RWPE2 (cell line): Measurements from ENCODE around the gene MAGEF1.

Experiments
- ATAC-seq: fragments of 200-7000 bp; cut with Tn5 transposase; 3 replicates; pipeline ENCODE4 v1.9.1; 2021; ENCODE audit warnings: low read depth
- DNase-seq: peaks from one replicate; pipeline ENCODE4 v3.0.0-alpha.2; 2020; ENCODE audit warnings: low spot score
- H3K27ac ChIP-seq: fragments of 450-650 bp; 2 replicates; pipeline ENCODE4 v1.5.1; 2017; ENCODE audit warnings: mild to moderate bottlenecking; ENCODE audit not compliant: poor library complexity, severe bottlenecking
- H3K27me3 ChIP-seq: fragments of 250-450 bp; sonication (Bioruptor Pico); 2 replicates; pipeline ENCODE4 v1.5.1; 2021; ENCODE audit warnings: mild to moderate bottlenecking, moderate library complexity; ENCODE audit not compliant: insufficient read depth, poor library complexity, severe bottlenecking
- H3K36me3 ChIP-seq: fragments of 250-450 bp; sonication (Bioruptor Pico); 2 replicates; pipeline ENCODE4 v1.5.1; 2020; ENCODE audit warnings: low read depth, mild to moderate bottlenecking, moderate library complexity
- H3K4me1 ChIP-seq: fragments of 250-450 bp; sonication (Bioruptor Pico); 2 replicates; pipeline ENCODE4 v1.5.1; 2021; ENCODE audit warnings: mild to moderate bottlenecking, moderate library complexity; ENCODE audit not compliant: insufficient read depth, poor library complexity, severe bottlenecking
- H3K4me3 ChIP-seq: fragments of 250-450 bp; sonication (Bioruptor Pico); 2 replicates; pipeline ENCODE4 v1.5.1; 2021; ENCODE audit warnings: mild to moderate bottlenecking, moderate library complexity; ENCODE audit not compliant: severe bottlenecking
- H3K9me3 ChIP-seq: fragments of 250-450 bp; sonication (Bioruptor Pico); 2 replicates; pipeline ENCODE4 v1.5.1; 2021; ENCODE audit warnings: mild to moderate bottlenecking, moderate library complexity; ENCODE audit not compliant: severe bottlenecking
- TF ChIP-seq, protein P1 (sequence below): fragments of 450-650 bp; IDR thresholded peaks from one replicate; pipeline ENCODE4 v1.5.1; 2017; ENCODE audit warnings: mild to moderate bottlenecking, moderate library complexity; ENCODE audit not compliant: poor library complexity, severe bottlenecking

The MAGEF1 gene, protein sequence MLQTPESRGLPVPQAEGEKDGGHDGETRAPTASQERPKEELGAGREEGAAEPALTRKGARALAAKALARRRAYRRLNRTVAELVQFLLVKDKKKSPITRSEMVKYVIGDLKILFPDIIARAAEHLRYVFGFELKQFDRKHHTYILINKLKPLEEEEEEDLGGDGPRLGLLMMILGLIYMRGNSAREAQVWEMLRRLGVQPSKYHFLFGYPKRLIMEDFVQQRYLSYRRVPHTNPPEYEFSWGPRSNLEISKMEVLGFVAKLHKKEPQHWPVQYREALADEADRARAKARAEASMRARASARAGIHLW

DNA sequence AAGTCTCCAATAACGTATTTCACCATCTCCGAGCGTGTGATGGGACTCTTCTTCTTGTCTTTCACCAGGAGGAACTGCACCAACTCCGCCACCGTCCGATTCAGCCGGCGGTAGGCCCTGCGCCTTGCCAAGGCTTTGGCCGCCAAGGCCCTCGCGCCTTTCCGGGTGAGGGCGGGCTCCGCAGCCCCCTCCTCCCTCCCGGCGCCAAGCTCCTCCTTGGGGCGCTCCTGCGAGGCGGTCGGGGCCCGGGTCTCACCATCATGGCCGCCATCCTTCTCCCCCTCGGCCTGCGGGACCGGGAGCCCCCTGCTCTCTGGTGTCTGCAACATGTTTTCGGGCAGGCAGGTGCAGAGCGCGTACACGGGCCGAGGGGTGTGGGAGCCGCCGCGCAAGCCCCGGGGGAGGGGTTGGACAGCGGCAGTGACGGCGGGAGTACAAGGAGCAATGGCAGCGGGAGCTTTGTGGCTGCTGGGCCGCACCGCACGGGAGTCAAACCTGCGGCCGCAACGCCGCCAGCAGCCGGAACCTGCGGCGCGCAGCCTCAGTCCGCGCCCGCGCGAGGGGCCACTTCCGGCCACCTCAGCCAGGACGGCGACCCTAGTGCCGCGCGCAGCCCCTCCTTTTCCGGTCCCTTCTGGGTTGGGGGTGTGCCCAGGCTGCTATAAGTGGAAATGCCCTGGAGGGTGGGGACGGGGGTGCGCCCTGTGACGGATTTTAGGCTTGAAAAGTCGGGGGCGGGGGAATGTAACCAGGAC, at the start of gene MAGEF1:
Gene MAGEF1, minus strand, starts transcription at position 572 of the 755 bp plus-strand sequence. Its CDS starts 243 bp downstream, at position 329.
- TF ChIP-seq, protein P1, sequence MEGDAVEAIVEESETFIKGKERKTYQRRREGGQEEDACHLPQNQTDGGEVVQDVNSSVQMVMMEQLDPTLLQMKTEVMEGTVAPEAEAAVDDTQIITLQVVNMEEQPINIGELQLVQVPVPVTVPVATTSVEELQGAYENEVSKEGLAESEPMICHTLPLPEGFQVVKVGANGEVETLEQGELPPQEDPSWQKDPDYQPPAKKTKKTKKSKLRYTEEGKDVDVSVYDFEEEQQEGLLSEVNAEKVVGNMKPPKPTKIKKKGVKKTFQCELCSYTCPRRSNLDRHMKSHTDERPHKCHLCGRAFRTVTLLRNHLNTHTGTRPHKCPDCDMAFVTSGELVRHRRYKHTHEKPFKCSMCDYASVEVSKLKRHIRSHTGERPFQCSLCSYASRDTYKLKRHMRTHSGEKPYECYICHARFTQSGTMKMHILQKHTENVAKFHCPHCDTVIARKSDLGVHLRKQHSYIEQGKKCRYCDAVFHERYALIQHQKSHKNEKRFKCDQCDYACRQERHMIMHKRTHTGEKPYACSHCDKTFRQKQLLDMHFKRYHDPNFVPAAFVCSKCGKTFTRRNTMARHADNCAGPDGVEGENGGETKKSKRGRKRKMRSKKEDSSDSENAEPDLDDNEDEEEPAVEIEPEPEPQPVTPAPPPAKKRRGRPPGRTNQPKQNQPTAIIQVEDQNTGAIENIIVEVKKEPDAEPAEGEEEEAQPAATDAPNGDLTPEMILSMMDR, result no peak
- Histone ChIP-seq H3K36me3 (peaks cover 16% of the 10 kb centered on the region), H3K27ac (peak within 1 kb of the TSS; percentile 77), H3K9me3 (no peaks in the 10 kb centered on the region), H3K27me3 (no peaks in the 10 kb centered on the region), H3K4me1 (peaks cover 14% of the 10 kb centered on the region), H3K4me3 (peak within 1 kb of the TSS; percentile 89)
- ATAC-seq (peak; percentile 82), DNase-seq (no peak)

DNA sequence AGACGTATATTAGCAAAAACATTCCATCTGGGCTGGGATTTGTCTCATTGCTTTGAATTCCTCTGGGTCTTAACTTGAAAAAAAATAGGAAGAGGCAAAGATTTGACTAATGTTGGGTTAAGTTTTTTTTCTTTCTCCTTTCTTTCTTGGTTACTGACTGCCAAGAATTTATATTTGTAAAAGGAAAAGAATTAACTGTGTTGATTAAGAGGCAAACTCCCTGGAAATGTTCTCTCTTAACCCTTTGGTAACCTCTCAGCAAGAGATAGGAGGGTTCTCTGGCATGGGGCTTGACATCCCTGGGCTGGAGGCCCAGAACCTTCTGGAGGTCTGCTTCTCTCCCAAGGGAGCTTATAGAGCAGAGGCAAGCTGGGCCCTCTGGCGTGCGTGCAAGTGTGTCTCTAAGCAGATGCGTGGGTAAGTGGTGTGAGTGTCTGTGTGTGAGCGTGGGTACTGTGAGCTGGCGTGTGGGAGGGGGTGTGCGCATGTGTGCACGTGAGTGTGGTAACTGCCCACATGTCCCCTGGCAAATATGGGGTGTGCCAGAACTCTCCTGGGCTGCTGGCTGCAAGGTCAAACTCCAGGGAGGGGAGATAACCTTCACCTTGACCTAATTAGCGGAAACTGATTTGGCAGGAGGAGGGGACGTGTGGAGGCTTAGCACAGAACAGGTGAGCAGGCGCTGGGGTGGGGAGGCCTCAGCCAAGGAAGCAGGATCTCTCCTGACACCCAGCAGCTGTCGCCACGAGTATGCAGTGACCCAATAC, 49.4 kb upstream of the MAGEF1 start:
- H3K36me3 ChIP-seq, result no peaks in the 10 kb centered on the region
- H3K4me1 ChIP-seq, result peaks cover 22% of the 10 kb centered on the region
- TF ChIP-seq, protein P1, result no peak
- H3K27me3 ChIP-seq, result no peaks in the 10 kb centered on the region
- H3K27ac ChIP-seq, result no peak overlapping the region
- no peak overlapping the region for H3K4me3 ChIP-seq
- ATAC-seq (no peak), DNase-seq (no peak)
- H3K9me3 ChIP-seq, result no peaks in the 10 kb centered on the region

DNA sequence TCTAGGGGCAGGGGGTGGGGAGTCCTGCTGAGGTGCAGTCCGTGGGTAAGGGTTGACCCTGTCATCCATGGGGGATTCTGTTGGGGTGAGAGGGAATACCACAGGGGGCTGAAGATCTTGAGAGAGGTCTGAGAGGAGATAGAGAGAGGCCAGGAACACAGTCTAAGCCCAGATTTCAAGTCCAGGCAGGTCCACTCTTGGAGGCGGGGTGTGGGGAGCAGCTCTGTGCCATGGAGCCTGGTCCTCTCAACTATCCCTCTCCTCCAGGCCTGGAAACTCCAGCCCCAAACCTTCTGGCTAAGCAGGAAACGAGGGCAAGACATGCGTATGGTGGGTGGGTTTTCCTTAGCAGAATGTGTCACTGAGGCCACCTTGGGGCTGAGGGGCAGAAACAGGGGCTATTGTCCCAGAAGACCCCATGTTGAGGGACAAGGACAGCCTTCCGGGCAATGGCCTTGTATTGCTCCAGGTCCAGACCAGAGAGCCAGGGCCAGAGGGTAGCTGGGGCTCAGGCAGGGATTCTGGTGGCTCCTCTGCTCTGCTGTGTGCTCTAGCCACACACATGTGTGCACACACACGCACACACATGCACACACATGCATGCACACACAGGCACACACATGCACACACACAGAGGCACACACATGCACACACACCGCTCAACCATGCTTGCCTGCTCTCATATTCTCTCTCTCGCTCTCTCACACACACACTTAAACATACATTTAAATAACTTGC, 48.6 kb upstream of the MAGEF1 start:
- no peaks in the 10 kb centered on the region for H3K36me3 ChIP-seq
- no peaks in the 10 kb centered on the region for H3K9me3 ChIP-seq
- no peak overlapping the region for H3K27ac ChIP-seq
- no peak overlapping the region for H3K4me3 ChIP-seq
- ATAC-seq (peak; percentile 39; the same call in 2 of the 3 replicates), DNase-seq (no peak)
- H3K4me1 ChIP-seq, result peaks cover 16% of the 10 kb centered on the region
- H3K27me3 ChIP-seq, result no peaks in the 10 kb centered on the region
- TF ChIP-seq, protein P1, result no peak

DNA sequence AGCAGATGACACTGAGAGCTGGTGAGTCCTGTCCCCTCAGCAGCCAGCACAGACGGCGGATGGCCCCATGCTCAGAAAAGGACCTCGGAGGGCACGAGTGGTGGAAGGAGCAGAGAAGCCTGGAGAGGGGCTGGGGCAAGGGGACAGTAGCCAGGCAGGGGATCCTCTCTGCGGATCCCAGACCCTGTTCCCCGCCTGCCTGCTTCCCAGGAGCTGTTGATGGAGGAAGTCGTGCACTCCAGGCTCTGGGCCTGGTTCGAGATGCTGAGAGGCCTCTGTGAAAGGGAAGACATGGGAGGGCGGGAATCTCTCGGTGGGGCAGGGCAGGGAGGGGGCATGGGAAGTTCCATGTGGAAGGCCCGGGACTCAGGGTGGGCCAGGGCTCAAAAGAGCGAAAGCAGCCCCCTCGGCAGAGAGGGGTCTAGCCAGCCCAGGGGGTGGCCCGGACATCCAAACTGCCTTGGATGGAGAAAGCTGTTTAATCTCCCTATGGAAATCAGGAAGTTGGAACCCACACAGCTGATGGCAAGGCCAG, 47.9 kb upstream of the MAGEF1 start:
- peaks cover 8% of the 10 kb centered on the region for H3K4me1 ChIP-seq
- H3K36me3 ChIP-seq, result no peaks in the 10 kb centered on the region
- DNase-seq, result no peak
- H3K27me3 ChIP-seq, result no peaks in the 10 kb centered on the region
- H3K9me3 ChIP-seq, result no peaks in the 10 kb centered on the region
- no peak for ATAC-seq
- H3K4me3 ChIP-seq, result no peak overlapping the region
- TF ChIP-seq, protein P1, result no peak
- H3K27ac ChIP-seq, result no peak overlapping the region
